Left kidney (tissue), 8 donors: ENCODE measurements around the gene MYOZ2. TPM values are rescaled to one million over a fixed set of nuclear protein-coding genes. Genes with fewer than 3 reads are reported as not detected.

Experiments
- DNase-seq: peaks from one replicate; pipeline ENCODE4 v3.0.0-alpha.2; 2013
- long read RNA-seq, 8 donors: transcript quantifications; one replicate each; lab custom pipeline, GENCODE V29; 2026
- polyA plus RNA-seq: library from polyadenylated mRNA; unstranded; fragments of 120-200 nt; gene quantifications from one replicate; pipeline ENCODE4 v1.2.1, GENCODE V29; 2013; ENCODE audit not compliant: insufficient read length

The MYOZ2 gene
- 0.45 TPM for polyA plus RNA-seq
- long read RNA-seq, donor 1, partial matches to known transcripts, result 0 of 1 reads
- long read RNA-seq, donor 1, other reads (novel, unspliced or antisense), result 0 of 1 reads
- long read RNA-seq, donor 2, result 0 reads
- long read RNA-seq, donor 3, partial matches to known transcripts, result 0 of 1 reads
- long read RNA-seq, donor 3, other reads (novel, unspliced or antisense), result 0 of 1 reads
- long read RNA-seq, donor 4, result 0 reads
- long read RNA-seq, donor 5, result 0 reads
- long read RNA-seq, donor 6, partial matches to known transcripts, result 0 of 3 reads
- long read RNA-seq, donor 6, other reads (novel, unspliced or antisense), result 0 of 3 reads
- long read RNA-seq, donor 7, result 0 reads
- long read RNA-seq, donor 8, partial matches to known transcripts, result 0 of 1 reads
- long read RNA-seq, donor 8, other reads (novel, unspliced or antisense), result 0 of 1 reads

- no peak for DNase-seq
These were observed at the start of gene MYOZ2 for GRCh38 chr4:119135721-119136121. Gene MYOZ2, plus strand, starts transcription at chr4:119135832. Its CDS starts 694 bp downstream, at chr4:119136526.

DNA sequence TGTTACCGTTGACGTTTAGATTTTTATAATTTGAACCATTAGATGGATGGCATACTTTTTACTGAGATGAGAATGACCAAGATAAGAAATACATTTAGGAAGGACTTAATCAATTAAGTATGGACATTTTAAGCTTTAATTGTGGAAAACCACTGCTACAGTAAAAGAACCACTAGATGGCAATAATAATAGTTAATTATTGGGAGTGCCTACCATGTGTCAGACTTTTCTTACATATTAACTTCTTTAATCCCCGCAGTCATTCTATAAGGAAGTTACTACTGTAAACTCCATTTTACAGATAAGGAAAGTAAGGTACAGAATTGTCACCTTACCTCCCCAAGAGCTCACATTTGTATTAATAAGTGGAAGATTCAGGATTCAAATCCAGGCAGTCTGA lies 48.5 kb upstream of the MYOZ2 start:
- DNase-seq, result no peak

DNA sequence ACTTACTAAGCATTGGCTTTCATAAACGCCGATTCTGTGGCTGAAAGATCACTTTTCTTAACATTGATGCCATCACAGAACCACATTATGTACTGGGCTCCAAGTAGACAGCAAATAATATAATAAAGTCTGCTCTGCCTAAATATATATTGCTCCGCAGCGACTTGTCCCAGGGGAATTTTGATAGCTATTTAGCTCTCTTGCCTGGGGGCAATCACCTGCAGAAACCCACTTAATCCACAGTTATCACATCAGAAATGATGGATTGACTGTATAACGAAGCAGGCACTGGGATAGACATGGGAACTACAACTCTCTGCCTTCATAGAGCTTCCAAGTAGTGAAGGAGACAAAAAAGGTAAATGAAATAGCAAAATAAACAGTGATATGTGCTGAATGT lies 48.0 kb upstream of the MYOZ2 start:
- no peak for DNase-seq

DNA sequence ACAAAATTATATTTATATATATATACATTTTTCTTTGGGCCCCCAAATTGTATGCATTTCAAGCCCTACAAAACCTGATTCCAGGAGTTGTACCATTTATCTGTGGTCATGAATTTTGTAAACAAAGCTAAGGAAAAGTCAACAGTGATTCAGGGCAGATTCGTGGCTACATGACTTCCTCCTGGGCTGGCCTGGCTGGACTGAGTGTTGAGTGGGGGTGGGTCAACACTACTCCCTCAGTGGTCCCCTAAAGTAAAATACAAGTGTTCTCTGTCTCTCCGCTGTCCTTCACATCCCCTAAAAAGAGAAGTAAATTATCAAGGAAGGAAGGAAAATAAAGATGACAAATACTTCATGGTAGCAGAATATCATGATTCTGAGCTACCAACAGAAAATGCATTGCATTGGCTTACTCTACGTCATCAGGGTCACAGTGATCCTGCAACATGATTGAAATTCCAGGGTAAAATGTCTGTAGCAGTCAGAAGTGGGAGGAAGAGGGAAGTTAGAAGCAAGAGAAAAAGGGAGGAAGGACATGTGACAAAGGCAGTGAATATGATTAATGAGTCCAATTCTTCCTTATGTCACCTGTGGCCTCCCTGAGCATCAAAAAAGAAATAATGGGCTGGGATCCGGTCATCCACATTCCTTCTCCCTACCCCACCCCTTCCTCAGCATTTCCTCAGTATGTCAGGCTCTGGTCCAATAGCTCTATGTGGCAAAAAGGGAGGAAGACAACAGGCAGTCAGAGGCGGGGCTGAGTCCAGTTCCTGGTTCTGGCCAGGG lies 42.4 kb upstream of the MYOZ2 start:
- DNase-seq, result no peak

DNA sequence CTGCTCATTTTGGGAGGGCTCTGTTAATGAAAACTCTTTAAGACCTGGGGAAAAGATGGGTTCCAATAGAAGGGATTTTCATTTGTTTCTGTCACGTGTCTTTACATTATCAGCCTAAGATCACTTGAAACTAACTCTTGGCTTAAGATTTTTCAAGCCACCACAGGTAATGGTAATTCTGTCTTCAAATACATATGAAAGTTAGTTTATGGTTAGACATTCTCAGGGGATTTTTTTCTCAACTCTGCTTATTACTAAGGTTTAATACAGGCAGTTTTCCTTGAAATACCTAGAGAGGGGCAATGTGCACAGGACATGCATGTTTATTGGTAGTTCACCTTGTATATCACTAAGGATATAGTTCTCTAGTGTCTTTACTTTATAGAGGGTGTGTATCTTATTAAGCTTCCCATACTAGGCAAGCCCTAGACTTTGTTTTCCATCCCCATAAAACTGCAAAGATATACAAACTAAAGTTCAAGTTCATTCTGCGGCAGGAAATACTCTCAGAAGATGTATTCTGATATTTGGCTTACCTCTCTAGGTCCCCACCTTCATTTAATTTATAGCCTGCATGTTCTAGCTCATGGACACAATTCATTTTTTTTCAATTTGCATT lies 38.2 kb upstream of the MYOZ2 start:
- no peak for DNase-seq

DNA sequence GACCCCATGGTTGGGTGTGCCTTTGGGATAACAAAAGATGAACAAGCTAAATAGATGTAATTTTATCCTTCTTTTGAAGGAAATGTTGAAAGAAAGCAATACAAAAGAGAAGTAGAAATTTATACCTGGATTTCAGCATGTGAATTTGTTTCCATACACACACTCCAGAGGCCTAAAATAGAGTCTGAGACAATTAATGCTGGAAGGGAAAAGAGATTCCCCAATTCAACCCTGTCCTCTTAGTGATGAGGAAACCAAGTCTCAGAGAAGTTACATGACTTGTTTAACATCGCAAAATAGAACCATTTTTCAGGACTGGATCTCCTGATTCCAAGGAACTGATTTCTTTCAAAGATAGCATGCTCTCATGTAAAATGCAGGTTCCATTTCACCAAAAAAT lies 37.3 kb upstream of the MYOZ2 start:
- no peak for DNase-seq

GRCh38 chr4:119099227-119099810 lies 36.3 kb upstream of the MYOZ2 start:
- no peak for DNase-seq

- DNase-seq, result no peak
These were observed 35.0 kb upstream of the MYOZ2 start for GRCh38 chr4:119100655-119101054.

DNA sequence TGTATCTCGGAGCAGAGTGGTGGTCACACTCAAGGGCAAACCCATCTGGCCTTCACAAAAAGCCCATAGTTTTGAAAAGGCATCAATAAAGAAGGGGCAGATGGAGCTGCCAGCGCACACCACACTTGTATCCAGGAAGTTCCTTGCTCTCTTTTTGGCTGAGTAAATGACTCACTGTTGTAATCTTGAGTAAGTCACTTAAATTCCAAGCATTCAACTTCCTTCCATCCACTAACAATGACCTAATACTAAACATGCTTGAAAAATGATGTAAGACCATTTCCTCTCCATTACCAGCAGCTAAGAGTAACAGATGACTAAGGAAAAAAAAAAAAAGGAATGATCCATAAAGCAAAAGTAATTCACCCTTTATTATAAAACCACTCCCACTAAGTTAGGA lies 32.4 kb upstream of the MYOZ2 start:
- DNase-seq, result no peak

DNA sequence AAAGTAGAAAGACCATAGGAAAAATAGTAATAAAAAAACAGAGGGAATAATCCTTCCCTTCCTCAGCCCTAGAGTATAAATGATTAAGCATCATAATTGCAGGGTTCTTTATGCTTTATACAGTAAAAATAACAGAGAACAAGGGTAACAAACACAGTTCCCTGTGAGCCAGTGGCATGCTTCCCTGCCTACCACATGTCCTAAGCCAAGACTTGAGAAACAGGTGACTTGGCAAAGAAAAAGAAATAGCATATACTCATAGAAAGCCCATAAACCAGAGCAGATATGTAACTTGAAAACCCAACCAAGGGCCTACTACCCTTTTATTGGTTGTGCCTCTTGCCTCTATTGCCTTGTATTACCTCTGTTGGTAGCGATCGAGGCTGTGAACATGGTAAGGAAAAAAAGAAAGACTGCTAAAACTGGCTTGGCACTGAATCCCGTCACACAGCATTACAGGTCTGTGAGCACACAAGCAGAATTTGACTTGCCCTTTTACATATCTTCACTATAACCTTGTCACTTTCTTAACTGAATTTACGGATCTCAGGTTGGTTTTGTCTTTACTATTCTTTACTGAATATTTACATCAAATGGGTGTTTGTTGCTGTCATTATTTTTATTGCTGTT lies 30.9 kb upstream of the MYOZ2 start:
- no peak for DNase-seq

DNA sequence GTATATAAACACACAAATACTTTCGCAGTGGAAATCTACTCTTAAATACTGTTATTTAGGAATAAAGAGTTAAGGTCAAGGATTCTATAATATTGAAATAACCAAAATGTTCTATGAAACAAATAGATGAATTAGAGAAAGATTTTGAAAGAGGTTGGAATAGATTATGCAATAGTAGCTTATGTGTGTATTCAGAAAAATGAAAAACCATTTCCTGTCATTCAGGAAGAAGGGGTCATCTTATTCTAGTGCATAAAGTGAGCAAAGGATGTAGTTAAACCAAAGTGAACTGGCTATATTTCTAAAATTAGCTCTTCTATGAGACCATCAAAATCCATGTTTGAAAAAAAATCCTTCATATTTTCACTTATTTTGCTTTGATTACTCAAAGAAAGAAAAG lies 30.0 kb upstream of the MYOZ2 start:
- no peak for DNase-seq

- no peak for DNase-seq
These were observed 29.3 kb upstream of the MYOZ2 start for GRCh38 chr4:119106036-119107000.

DNA sequence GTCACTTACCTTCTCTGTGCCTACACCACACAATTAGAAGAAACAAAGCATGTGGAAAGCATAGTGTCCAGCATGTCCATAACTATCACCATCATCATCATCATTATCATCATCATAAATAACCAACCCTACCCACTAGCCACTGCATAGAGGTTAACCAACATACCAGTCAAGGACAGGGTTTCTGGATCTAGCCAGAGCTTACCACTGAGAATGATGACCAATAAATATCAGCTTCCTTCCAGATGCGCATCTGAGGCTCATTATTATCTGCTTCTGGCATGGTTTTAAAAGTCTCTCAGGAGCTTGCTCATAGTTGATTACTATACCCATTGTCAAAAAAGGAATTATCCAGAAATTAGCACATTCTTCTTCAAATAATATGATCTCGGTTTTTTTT lies 25.5 kb upstream of the MYOZ2 start:
- no peak for DNase-seq

GRCh38 chr4:119111296-119111695 lies 24.3 kb upstream of the MYOZ2 start:
- no peak for DNase-seq

DNA sequence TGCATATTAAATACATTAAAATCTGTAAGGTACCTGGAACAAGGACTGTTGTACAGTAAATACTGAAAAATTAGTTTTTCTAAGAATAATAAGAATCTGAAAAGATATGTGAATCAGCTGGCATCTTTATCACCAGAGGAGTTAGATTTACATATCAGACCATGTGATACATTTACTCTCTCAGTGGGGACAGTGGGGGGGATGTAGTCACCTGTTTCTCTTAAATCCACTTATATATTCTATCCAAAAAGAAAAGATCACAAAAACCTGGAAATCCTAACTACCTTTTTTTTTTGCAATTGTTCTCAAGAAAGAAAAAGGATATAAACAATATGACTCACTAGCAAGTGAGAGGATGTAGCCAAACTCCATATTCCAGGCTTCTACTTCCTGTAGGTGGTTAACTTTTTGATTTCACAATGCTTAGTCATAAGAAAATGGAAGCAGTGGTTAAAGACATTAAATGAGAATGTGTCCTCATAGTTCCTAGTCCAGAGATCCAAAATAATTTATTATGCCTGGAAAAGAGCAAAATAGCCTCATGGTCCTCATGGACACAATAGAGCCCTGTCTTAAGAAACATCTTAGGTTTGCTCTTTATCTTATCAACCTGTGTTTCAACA lies 22.5 kb upstream of the MYOZ2 start:
- no peak for DNase-seq

GRCh38 chr4:119116021-119116420 lies 19.6 kb upstream of the MYOZ2 start:
- DNase-seq, result no peak

DNA sequence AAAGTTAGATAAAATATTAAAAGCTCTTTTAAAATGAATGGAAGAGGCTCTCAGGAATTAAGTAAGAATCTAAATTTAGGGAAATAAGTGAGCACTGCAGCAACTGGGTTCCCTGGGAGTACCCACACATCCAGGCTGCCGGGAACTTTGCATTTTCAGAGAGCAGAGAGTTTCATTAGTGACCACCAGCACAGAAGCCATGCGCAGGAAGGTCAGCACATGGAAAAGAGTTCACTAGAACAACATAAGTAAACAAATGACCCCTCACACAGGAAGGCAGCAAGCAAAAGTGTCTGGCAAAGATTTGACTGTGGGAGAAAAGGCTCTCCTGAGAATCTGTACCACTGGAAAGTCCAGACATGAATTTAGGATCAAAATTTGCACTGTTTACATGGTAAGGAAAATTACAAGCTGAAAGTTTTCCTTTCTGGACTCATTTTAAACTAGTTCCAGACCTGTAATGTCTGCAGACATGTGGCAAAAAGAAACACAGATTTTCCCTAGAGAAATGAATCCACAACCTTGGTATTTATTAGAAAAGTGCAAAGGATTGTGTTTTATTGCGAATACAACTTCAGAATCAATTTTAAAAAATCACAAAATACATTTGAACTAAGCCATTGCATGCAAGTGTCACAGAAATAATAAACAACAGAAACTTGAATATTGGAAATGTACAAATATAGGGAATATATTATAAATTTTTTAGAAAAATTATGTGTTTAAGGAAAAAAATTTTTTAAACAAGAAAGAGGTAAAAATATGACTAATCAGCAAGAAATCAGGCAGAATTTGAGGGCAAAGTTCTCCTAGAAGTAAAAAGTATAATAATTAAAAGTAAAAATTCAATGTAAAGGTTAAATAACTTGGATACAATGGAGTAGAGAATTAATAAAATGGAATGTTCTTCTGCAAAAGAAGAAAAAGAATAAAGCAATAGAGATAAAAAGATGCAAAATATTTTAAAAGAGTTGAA lies 18.4 kb upstream of the MYOZ2 start:
- DNase-seq, result no peak

DNA sequence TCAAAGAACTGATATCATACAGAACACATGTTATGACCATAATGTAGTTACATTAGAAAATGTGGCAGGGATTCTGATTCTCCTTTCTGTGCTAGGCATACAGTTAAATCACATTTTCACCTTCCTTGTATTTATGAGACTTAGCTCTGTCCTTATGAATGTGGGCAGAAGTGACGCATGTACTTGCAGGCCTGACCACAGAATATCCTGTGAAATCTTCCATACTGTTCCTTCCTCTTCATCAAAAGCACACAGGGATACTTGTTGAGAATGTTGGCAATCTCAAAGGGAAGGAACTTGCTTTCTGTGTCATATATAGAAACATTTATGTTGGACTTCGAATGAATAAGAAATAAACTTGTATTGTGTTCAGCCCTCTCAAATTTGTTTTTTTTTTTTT lies 17.2 kb upstream of the MYOZ2 start:
- DNase-seq, result no peak

- DNase-seq, result no peak
These were observed 11.3 kb upstream of the MYOZ2 start for GRCh38 chr4:119124352-119124751.
